Type B pancreatic cell (in vitro differentiated cells): Measurements from ENCODE around the gene COA1. TPM values are rescaled to one million over a fixed set of nuclear protein-coding genes. Genes with fewer than 3 reads are reported as not detected.

Source experiments
- DNase-seq: peaks from one replicate; pipeline ENCODE4 v3.0.0; 2021; ENCODE audit warnings: mixed read lengths; ENCODE audit not compliant: unreplicated experiment; ENCODE audit errors: extremely low spot score
- H3K27ac Mint-ChIP-seq: 2 replicates; pipeline ENCODE4 v1.8.0; 2021; ENCODE audit warnings: mild to moderate bottlenecking, mixed read lengths
- H3K27me3 Mint-ChIP-seq: 2 replicates; pipeline ENCODE4 v1.8.0; 2021; ENCODE audit warnings: mixed read lengths
- H3K36me3 Mint-ChIP-seq: 2 replicates; pipeline ENCODE4 v1.8.0; 2021; ENCODE audit warnings: mixed read lengths
- H3K4me1 Mint-ChIP-seq: one replicate; pipeline ENCODE4 v1.8.0; 2021; ENCODE audit warnings: mixed read lengths; ENCODE audit not compliant: unreplicated experiment
- H3K4me3 Mint-ChIP-seq: 2 replicates; pipeline ENCODE4 v1.8.0; 2021; ENCODE audit warnings: mild to moderate bottlenecking, mixed read lengths
- H3K9me3 Mint-ChIP-seq: 2 replicates; pipeline ENCODE4 v1.8.0; 2021; ENCODE audit warnings: mixed read lengths
- CTCF ChIP-seq: fragments of 200-600 bp; sonication (generic); conservative IDR thresholded peaks from 2 replicates; pipeline ENCODE4 v1.5.0; 2021; ENCODE audit warnings: antibody characterized with exemption, mild to moderate bottlenecking
- total RNA-seq: library from RNA; stranded (reverse); gene quantifications from 2 replicates; pipeline ENCODE4 v1.2.1, GENCODE V29; 2021; ENCODE audit warnings: low replicate concordance

The COA1 gene
- total RNA-seq, 1 donor from 2014 or later: 75.3 TPM

DNA sequence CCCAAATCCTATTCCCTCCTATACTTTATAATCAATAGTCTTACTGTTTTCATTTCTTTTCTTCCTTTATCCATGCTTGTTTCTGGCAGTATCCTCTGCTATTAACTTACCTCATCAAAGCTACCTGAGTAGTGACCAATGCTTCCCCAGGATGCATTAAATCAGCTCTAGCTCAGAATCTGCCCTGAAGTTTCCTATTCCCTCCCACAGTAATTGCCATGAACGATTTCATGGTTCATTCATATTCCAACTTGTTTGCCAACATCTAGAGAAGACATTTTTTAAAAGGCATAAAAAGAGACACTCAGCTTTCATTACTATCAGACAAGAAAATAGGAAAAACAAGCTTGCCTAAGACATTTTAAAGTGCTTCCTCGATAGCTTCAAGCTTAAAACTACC is 42.3 kb downstream of the COA1 start:
- no peak for TF ChIP-seq CTCF
- no peak for DNase-seq
- Mint-ChIP-seq H3K27ac (no peak overlapping the region), H3K9me3 (peaks cover 15% of the 10 kb centered on the region), H3K4me1 (no peaks in the 10 kb centered on the region), H3K36me3 (peaks cover 28% of the 10 kb centered on the region), H3K27me3 (no peaks in the 10 kb centered on the region), H3K4me3 (no peak overlapping the region)

- TF ChIP-seq CTCF: no peak
- no peaks in the 10 kb centered on the region for H3K27me3 Mint-ChIP-seq
- no peak overlapping the region for H3K27ac Mint-ChIP-seq
- peaks cover 6% of the 10 kb centered on the region for H3K9me3 Mint-ChIP-seq
- H3K4me3 Mint-ChIP-seq: no peak overlapping the region
- DNase-seq: no peak
- H3K4me1 Mint-ChIP-seq: peaks cover 6% of the 10 kb centered on the region
- peaks cover 18% of the 10 kb centered on the region for H3K36me3 Mint-ChIP-seq
Observed at GRCh38 chr7:43680736-43681135, 48.6 kb downstream of the COA1 start.

GRCh38 chr7:43679210-43680068 is 49.9 kb downstream of the COA1 start:
- no peak for DNase-seq
- Mint-ChIP-seq H3K27ac (no peak overlapping the region), H3K9me3 (peaks cover 8% of the 10 kb centered on the region), H3K36me3 (peaks cover 20% of the 10 kb centered on the region), H3K4me1 (peaks cover 13% of the 10 kb centered on the region), H3K4me3 (no peak overlapping the region), H3K27me3 (no peaks in the 10 kb centered on the region)
- no peak for TF ChIP-seq CTCF

DNA sequence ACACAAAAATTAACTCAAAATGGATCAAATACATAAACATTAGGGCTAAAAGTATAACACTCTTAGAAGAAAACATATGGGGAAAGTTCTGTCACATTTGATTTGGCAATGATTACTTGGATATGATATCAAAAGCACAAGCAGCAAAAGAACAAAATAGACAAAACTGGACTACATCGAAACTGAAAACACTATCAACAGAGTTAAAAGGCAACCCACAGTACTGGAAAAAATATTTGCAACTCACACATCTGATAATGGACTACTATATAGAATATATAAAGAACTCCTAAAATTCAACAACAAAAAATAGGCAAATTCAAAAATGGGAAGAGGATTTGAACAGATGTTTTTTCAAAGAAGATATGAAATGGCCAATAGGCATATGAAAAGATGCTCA is 51.0 kb downstream of the COA1 start:
- Mint-ChIP-seq H3K9me3 (peaks cover 12% of the 10 kb centered on the region), H3K36me3 (peaks cover 18% of the 10 kb centered on the region), H3K27ac (no peak overlapping the region), H3K4me3 (no peak overlapping the region), H3K4me1 (peaks cover 15% of the 10 kb centered on the region), H3K27me3 (no peaks in the 10 kb centered on the region)
- TF ChIP-seq CTCF: no peak
- DNase-seq: no peak

GRCh38 chr7:43677864-43678263 is 51.5 kb downstream of the COA1 start:
- Mint-ChIP-seq H3K4me3 (no peak overlapping the region), H3K9me3 (peaks cover 14% of the 10 kb centered on the region), H3K4me1 (peaks cover 15% of the 10 kb centered on the region), H3K36me3 (peaks cover 20% of the 10 kb centered on the region), H3K27ac (no peak overlapping the region), H3K27me3 (no peaks in the 10 kb centered on the region)
- no peak for DNase-seq
- TF ChIP-seq CTCF: no peak
